NOMO-1 treated with dmso at 0.1 percent for 144 hours (cell line): Measurements from ENCODE around the gene FAF1.

Source experiments
- DNase-seq: peaks from one replicate; lab custom pipeline; 2025; ENCODE audit not compliant: unreplicated experiment; lab: John Stamatoyannopoulos, UW

Gene FAF1

DNA sequence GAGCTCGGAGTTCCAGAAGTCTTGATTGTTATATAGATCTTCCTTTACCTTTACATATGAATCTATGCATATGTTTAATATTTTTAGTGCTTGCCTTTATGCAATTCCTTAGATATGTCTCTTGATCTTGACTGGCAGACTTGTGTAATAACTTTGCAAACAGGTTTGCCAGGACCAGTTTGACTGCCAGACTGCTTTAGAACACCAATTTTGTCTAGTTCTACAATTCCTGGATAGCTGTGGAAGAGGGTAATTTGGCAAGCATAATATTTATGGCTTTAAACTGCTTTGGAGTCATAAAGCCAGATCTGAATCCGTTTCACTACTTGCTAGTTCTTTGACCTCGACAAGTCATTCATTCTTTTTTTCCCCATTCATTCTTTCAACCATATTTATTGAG, 250.0 kb downstream of the FAF1 start:
- DNase-seq: no peak

DNA sequence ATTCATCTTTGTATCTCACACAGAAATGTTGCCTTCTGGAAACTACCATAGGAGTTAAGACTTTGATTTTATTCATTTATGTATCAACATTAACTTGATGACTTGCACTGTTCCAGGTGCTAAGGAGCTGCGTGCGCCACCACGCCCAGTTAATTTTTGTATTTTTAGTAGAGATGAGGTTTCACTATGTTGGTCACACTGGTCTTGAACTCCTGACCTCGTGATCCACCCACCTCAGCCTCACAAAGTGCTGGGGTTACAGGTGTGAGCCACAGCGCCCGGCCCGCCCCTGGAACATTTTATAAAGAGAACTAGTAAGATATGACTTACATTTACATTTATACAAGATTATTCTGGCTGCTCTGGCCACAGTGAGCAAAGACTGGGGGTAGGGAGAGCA, 252.2 kb downstream of the FAF1 start:
- DNase-seq: no peak

DNA sequence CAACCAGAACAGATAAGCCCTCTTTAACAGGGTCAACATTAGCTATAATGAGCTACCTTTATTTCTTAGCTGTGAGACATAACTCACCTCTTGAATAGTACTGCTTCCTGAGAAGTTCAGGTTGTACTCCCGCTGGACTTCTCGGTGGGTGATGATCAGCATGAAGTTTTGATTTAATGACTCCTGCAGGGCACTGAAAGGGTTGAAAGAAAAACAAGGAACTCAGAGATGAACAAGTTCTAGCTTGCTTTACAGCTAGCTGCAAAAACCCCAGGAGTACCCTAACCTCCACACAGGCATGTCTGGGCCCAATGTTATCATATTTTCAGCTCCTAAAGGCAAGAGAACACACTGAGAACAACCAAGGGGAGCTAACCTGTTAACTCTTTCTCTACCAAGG, 254.4 kb downstream of the FAF1 start:
- no peak for DNase-seq

DNA sequence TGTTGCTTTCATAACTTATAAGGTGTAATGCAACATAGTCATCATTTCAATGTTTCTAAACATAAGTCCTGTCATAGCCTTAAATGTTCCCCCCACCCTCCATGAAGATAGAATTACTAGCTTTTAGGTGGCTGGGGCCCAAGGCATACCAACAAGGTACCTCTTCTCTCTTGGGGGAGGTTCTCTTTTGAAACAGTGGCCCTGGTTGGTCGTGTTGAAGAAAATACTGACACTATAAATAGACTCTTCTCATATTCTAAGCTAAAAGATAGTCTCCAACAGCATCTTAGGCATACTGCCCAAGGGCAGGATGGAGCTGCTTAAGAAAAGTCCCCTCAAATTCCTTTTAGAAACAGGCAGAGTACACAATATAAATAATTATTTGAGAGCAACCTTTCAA, 255.0 kb downstream of the FAF1 start:
- DNase-seq: no peak

DNA sequence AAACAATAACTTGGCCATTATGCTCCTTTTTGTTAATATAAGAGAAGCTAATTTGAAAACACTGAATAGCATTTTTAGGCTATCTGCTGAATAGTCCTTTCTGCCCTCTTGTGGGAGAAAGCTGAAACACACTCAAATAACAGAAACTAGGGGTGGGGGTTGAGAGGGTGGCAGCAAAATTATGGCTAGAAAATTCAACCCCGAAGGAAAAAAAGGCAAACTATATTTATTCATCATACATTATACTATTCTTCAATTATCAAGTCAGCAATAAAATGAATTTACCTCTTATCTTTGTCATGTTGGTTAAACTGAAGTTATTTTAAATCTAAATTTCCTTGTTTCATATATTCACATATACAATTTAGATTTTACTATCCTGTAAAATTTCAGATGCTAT, 255.9 kb downstream of the FAF1 start:
- no peak for DNase-seq

DNA sequence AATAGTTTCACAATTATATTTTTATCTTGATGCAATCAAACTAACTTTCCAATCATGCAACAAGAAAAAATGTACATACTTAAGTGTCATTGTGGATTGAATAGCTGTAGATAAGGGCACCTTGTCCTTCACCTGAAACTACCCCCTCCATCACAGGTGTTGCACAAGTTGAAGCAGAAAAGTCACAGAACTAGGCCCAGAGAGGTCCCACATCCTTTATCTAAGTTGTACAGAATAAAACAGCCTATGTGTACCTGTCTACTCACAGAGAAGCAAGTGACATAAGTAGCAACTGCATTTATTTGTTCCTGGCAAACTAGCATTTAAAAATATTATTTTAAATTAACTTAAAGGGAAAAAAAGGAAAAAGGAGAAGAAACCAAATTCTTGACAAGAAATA, 256.8 kb downstream of the FAF1 start:
- DNase-seq: no peak

DNA sequence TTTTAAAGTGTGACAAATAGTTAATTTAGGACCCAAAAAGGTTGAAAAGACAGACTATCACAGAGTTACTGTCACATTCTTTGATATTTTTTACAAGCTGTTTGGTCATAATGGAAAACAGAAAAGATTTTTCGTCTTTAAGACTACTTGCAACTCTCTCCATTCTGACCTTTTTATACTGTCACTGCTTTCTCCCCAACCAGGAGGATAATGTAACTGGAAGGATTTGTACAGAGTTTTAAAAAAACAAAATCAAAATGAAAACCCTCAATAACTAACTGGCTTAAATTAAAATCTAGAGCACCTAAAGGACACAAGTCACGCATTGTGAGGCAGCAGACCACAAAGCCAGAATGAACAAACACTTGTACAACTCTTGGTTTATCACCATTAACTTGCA, 257.7 kb downstream of the FAF1 start:
- no peak for DNase-seq

DNA sequence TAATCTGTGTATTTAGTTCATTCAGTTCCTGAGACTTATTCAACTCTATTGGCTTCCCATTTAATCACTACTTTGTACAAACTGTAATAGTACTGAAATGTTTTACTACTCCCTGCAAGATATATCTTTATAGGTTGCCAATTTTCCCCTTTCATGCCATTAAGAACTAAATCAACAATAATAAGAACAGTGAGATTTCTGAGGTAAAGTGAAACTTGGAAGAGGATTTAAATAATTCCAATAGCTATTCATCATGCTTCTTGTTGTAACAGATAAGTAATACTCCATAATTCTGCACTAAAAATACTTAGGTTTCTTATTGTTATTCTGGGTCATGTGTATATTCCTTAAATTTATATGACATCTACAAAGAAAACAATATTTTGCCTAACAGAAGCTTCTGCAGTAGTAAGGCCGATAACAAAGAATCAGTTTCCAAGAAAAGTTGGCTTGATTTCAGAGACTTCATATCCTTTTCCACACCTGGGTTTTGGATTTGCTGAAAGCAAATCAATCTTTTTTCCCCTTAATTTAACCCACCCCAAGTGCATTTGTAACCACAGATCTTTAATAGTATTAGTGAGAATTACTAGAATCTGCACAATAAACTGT, 258.3 kb downstream of the FAF1 start:
- no peak for DNase-seq

DNA sequence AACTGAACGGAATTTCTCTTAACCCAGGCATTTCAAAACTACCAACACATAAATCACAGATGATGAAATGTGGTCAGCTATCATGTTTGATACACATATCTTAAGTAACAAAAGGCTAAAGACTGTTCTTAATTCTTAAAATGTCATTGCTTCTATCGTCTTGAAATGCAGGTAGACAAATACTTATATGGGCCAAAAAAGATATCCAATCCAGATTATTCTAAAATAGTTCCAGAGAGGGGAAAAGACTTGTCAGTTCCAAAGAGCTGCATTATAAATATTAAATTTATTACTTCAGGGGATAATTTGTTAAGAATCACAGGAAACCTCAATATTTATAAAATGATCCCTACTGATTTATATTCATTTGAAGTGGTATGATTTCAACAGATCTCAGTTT, 259.4 kb downstream of the FAF1 start:
- no peak for DNase-seq

DNA sequence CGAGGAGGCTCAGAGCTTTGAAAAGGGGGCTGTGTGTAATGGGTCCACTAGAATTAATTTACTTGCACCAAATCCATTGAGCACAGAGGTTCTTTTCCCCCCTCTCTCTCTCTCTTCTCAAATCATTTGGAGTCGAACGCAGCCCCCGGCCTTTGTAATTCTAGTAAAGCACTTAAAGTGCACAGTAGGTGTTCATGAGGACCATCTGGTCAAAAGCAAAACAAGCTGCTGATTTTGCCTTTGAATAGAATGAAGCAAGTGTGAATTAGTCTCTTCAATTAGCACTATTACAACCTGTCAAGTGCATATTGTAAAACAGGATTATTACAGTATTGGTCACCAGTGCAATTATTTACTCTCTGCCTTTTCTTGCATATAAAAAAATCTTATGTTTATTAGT, 259.9 kb downstream of the FAF1 start:
- DNase-seq: no peak

DNA sequence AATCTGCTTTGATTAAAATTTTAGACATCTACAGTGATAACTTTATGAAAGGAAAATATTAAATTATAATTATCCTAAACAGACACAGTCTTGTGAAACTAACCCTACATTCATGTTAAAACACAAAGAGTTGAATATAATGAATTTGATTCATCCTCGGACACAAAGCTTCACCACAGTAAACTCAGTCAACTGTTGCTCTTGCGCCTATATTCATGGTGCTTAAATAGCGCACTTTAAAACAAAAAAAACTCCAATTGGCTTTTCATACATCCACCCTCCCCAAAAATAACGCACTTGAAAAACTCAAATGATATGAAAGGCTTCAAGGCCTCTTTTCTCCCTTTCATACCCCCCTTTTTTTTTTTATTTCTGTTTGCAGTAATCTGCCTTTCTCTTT, 260.3 kb downstream of the FAF1 start:
- no peak for DNase-seq

DNA sequence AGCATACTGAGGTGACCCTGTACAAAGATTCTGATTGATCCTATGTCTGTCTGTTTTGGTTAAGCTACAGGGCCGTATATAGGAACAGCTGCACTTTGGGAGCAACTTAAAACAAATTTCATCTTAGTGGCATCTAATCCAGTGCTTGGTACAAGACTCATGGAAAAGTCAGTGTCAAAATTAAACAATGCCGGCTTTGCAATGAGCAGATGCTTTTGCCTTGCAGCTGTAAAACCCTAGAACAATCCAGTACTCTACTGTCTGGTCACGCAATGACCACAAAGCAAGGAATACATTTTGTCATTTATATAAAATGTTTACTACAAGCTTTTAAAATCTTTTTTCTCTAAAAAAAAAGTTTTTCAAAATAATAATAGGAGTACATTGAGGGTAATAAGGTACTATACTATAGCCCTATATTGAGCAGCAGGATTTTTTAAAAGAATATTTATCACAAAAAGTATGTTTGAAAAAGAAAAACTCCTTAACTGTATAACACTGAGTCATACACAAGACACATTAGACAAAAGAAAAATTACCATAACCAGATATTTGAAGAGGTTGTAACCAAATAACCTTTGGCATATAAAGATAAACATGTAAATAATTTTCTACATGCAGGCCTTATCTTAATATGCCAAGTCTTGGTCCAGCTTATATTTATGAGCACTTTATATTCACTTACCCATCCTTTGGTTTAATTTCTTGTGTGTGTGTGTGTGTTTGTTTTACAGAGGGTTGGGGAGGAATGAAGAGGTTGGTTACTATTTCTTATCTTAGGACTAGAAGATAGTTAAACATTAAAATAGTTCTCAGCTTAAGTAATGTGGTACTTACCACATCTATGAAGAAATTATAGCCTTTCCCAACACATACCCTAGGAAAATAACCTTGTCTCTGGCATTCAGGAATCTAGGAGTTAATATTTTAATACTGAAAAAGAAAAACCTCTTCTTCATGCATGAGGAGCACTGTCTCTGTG, 262.3 kb downstream of the FAF1 start:
- no peak for DNase-seq

DNA sequence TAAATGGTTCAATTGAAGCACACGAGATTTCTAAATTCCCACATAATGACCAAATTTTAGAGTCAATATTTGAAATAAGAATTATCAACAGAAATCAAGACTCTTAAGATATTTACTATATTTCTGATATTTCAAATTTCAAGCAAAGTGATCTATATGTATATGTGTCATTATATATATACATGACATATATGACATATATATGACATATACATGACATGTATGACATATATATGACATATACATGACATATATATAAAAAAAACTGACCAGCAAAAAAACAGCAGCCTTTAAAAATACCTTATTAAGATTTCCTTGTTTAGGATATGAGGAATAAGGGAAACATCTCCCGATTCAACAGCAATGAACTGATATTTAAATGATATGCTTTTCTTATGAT, 266.2 kb downstream of the FAF1 start:
- no peak for DNase-seq

DNA sequence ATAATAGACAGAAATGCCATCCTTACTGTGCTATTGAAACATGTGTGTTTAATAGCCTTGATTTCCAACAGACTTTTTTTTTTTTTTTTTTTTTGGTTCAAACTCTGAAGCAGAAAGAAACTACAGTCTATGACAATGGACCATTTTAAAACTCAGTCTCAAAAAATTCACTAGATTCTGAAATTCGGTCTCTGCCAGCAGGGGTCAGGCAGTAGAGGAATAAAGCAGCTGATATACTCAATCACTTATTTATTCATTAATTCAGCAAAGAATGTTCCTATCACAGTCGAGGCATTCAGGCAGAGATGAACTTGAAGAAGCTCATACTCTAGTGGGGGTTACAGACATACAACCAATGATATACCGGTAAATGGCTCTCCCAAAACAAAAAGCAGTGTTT, 275.9 kb downstream of the FAF1 start:
- DNase-seq: no peak

DNA sequence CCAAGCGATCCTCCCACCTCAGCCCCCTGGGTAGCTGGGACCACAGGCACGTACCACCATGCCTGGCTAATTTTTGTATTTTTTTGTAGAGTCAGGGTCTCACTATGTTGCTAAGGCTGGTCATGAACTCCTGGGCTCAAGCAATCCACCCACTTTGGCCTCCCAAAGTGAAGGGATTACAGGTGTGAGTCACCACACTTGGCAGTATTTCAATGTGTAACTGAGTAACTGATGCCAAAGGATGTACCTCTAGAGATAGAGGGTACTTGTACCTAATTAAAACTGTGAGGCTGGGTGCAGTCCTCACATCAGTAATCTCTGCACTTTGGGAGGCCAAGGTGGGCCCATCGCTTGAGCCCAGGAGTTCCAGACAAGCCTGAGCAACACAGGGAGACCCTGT, 278.1 kb downstream of the FAF1 start:
- DNase-seq: no peak

DNA sequence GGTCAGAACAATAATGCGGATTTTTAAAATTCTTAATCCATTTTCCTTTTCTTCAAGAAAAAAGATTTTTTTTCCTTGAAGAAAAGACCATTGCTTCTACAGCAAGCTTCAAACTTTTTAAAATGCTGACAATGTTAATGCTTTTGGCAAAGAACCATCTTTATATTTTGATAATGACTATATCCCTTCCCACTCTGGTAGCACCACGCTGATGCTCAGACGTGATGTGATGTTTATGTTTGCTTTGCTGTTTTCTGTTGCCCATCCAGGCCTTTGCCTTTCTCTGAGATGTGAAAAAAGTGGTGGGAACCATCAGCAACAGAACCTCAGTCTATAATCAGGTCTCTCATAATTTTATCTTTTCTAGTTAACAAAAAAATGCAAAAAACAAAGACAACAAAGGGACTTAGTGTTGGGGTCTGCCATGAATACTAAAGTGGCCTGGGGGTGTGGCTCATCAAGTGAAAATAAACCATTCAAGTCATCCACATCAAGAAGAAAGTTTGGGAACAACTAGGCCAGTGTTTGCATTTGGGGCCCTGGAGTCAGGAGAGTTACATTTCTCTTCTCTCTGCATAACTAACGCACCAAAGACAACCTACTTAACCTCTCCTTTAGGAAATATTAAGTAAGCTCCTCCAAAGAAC, 292.2 kb downstream of the FAF1 start:
- no peak for DNase-seq

DNA sequence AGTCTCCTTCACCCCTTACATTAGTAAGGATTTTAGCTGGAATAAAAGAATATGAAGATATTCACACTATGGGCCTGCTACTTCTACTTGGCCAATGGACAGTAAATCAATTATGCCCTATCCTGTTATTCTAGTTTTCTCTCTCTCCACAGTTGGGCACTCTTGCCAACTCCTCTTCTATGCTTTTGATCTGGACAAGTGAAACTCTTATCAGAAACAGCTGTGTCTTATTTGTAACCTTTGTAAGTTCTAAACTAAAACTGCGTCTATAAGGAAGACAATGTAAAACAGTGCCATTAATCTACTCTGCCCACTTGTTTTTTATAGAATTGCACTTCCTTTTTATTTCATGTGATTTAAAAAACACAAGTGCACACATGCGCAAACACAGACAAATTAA, 292.8 kb downstream of the FAF1 start:
- DNase-seq: no peak

DNA sequence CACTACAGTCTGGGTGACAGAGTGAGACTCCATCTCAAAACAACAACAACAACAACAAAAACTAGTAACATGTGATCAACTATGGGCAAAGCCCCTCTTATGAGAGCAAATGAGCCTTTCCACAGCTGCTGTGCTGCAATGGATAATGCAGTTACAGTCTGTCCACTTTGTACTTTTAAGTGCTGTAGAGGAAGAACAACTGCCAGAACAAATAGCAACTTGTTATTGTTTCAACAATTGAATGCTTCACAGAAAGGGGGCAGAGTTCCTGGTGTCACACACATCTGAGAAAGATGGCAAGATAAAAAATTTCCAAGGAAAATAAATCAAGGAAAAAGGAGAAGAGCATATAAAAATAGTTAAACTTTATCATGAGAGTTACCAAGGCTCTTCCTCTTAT, 293.2 kb downstream of the FAF1 start:
- no peak for DNase-seq

DNA sequence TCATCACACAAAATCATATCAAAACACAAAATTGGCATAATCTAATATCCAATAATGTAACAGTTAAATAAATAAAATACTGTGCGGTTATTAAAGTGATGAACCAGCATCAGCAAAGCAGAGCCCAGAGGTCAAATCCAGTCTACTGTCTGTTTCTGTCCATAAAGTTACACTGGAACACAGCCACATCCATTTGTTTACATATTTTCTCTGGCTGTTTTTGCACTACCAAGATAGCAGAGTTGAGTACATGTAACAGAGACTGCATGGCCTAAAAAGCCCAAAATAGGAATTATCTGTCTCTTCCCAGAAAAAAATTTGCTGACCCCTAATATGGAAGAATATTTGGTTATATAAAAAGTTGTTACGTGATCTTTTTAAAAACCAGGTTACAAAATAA, 294.7 kb downstream of the FAF1 start:
- no peak for DNase-seq

DNA sequence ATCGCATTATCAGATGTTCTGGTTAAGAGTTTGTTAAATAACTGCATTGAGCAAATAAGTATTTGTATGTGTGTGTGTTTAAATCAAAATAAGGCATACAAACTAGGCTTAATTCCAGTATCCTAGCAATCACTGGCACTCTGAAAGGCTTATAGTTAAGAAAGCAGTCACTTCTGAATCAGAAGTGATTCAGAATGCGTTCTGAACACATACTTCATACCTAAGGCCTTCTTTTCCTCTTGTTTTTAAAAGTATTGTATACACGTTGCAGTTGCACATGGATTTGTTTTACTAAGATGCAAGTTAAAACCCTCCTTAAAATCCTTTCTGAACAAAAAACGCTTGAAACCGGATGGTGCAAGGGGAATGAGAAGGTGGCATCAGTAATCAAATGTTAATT, 298.4 kb downstream of the FAF1 start:
- DNase-seq: no peak

DNA sequence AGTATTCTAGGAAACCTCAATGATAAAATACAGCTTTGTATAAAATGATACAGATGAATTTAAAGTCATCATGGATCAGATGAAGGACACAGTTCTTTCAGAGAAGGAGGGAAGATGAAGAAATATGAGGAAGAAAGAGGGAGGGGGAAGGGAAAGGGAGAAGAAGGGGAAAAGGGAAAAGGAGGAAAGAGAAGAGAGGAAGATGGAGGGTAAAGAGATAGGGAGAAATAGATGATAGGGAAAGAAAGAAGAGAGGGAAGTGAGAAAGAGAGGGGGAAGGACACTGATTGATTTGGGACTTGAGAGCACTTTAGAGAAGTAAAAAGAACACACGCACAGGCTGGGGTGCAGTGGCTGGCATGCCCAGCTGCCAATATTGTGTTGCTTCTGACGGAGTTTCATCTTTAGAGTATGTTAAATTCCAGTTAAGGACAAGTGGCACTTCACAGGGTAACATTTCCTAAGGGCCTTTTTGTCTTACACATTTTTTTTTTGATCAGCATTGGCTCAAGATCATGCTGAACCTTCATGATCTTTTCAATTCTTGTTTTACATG, 300.9 kb downstream of the FAF1 start:
- no peak for DNase-seq
